Spleen (tissue), 13 donors: Measurements from ENCODE around the gene PAPOLB. TPM values are rescaled to one million over a fixed set of nuclear protein-coding genes. Genes with fewer than 3 reads are reported as not detected.
A peak's percentile ranks its signal among the peaks of the same experiment; 100 is the strongest.

Experiments
- DNase-seq: peaks from one replicate; pipeline ENCODE4 v3.0.0-alpha.2; 2020
- H3K27ac ChIP-seq, 8 donors: fragments of 200-600 bp; sonication (generic) in 7 of 8; 1 replicate in 4 of 8; 2 replicates in 4 of 8; pipeline versions ENCODE4 v1.5.0 to v1.8.0; 2016 to 2021; ENCODE audit warnings: inconsistent platforms in 4 of 8, mild to moderate bottlenecking in 4 of 8, moderate library complexity in 1 of 8
- H3K27me3 ChIP-seq, 7 donors: fragments of 200-600 bp; sonication (generic) in 6 of 7; replicated peaks in 1 of 7; 1 replicate in 4 of 7; 2 replicates in 3 of 7; pipeline versions ENCODE4 v1.5.0 to v1.8.0; 2016 to 2021; ENCODE audit warnings: inconsistent platforms in 3 of 7, mild to moderate bottlenecking in 1 of 7
- H3K36me3 ChIP-seq, 6 donors: fragments of 200-600 bp; sonication (generic) in 5 of 6; 1 replicate in 4 of 6; 2 replicates in 2 of 6; pipeline versions ENCODE4 v1.5.0 to v1.8.0; 2016 to 2021; ENCODE audit warnings: inconsistent platforms in 2 of 6
- H3K4me1 ChIP-seq, 6 donors: fragments of 200-600 bp; sonication (generic) in 5 of 6; 1 replicate in 3 of 6; 2 replicates in 3 of 6; pipeline versions ENCODE4 v1.5.0 to v1.8.0; 2016 to 2021; ENCODE audit warnings: inconsistent platforms in 3 of 6
- H3K4me3 ChIP-seq, 8 donors: fragments of 200-600 bp; sonication (generic) in 7 of 8; 1 replicate in 4 of 8; 2 replicates in 4 of 8; pipeline versions ENCODE4 v1.5.0 to v1.8.0; 2016 to 2021; ENCODE audit warnings: inconsistent platforms in 4 of 8, mild to moderate bottlenecking in 4 of 8, moderate library complexity in 2 of 8
- H3K9me3 ChIP-seq, 8 donors: fragments of 200-600 bp; sonication (generic) in 7 of 8; 1 replicate in 4 of 8; 2 replicates in 4 of 8; pipeline versions ENCODE4 v1.5.0 to v1.8.0; 2016 to 2021; ENCODE audit warnings: inconsistent platforms in 4 of 8
- CTCF ChIP-seq, 11 experiments: fragments of 200-600 bp in 7 of 11; fragments of 450-650 bp in 4 of 11; sonication (generic) in 4 of 11; IDR thresholded peaks in 8 of 11; conservative IDR thresholded peaks in 3 of 11; 1 replicate in 7 of 11; 2 replicates in 4 of 11; pipeline versions ENCODE4 v1.4.0 to v1.8.0; 2016 to 2021; ENCODE audit warnings: antibody characterized with exemption in 11 of 11, inconsistent platforms in 4 of 11, mild to moderate bottlenecking in 1 of 11
- POLR2A ChIP-seq, 3 donors: fragments of 450-650 bp; IDR thresholded peaks; one replicate each; pipeline ENCODE4 v1.5.1; 2017; ENCODE audit warnings: antibody characterized with exemption in 3 of 3, mild to moderate bottlenecking in 1 of 3
- POLR2AphosphoS5 ChIP-seq, 3 donors: sonication (generic); formaldehyde crosslinking; IDR thresholded peaks; one replicate each; pipeline ENCODE4 v1.5.1; 2017; ENCODE audit warnings: antibody characterized with exemption in 3 of 3
- WGBS, 5 donors: extraction: QIAGEN DNeasy Blood & Tissue Kit in 3 of 5; methylation state at CpG; one replicate each; pipeline versions ENCODE4 v1.1.5 to v1.1.7; 2013 to 2018; 5-methylcytosine and 5-hydroxymethylcytosine counted together
- intact Hi-C: fragments of 100-400 bp; cut with DNase I; formaldehyde crosslinking; loops from one replicate; pipeline ENCODE4 v1.15.0; 2023; ENCODE audit warnings: low total_unique reads
- long read RNA-seq, 2 donors: transcript quantifications; one replicate each; lab custom pipeline, GENCODE V29; 2026
- polyA plus RNA-seq, 3 donors: library from polyadenylated mRNA; stranded (reverse); fragments of 200-250 nt; gene quantifications; one replicate each; pipeline ENCODE4 v1.2.1, GENCODE V29; 2013
- total RNA-seq, 7 donors: library from RNA; depleted of rRNA in 3 of 7; stranded (reverse); fragments of >200 nt in 3 of 7; fragmentation: NEBNext Ultra II Directional in 4 of 7; extraction: Animal tissue kit (Norgen Biotek cat#: 25700) in 4 of 7; gene quantifications; one replicate each; pipeline versions ENCODE4 v1.1.0 to v1.2.1, GENCODE V29; 2016 to 2021
- donor health status: healthy with polysubstance abuse.
- donor health status: DM: no; HTN: no; CAD: no; lungs with moderate emphysema.
- donor health status: DM: no; HTN: no; CAD: no.
- donor health status: Bipolar disorder and iron deficiency.
- donor health status: healthy.
- donor health status: DM: no; HTN: no; CAD: no.
- donor health status: DM: yes; HTN: yes; CAD: no.

The PAPOLB gene
- total RNA-seq: under 1 TPM in 3 of 7 donors, not detected in 4; 0.15 to 0.34 (median 0.26) TPM
- not detected for polyA plus RNA-seq
- long read RNA-seq, donor 1: 0 reads
- long read RNA-seq, donor 2: 0 reads

GRCh38 chr7:4861673-4862072, at the start of gene PAPOLB:
TSS of gene PAPOLB (minus strand) at chr7:4862030. CDS start at chr7:4861810, 220 bp downstream.
- Histone ChIP-seq H3K4me3 (peak within 1 kb of the TSS in 6 of 8 donors; percentile 10 to 61 (median 31)), H3K27me3 (peaks cover 0 to 54% (median 13%) of the 10 kb centered on the region in 7 donors), H3K27ac (peak within 1 kb of the TSS in 5 of 8 donors; percentile 3 to 65 (median 47)), H3K4me1 (peaks cover 0 to 6% (median 0%) of the 10 kb centered on the region in 6 donors), H3K9me3 (peaks cover 0 to 14% (median 0%) of the 10 kb centered on the region in 8 donors), H3K36me3 (no peaks in the 10 kb centered on the region)
- DNase-seq: no peak
- TF ChIP-seq POLR2AphosphoS5 (IDR thresholded peaks at IDR 0.05): peak in 1 of 3 donors; percentile 74
- no peak for TF ChIP-seq CTCF (IDR thresholded peaks at IDR 0.05 in 8 of 11, conservative IDR thresholded peaks at IDR 0.05 in 3 of 11)
- no peak for TF ChIP-seq POLR2A (IDR thresholded peaks at IDR 0.05)
- intact Hi-C loops: no loop called here
- WGBS, 5 donors: 19 to 34% (median 23%) methylated on average over 43 to 46 of the region's 46 CpGs

- H3K27ac ChIP-seq: no peak overlapping the region
- peaks cover 0 to 18% (median 0%) of the 10 kb centered on the region in 7 donors for H3K27me3 ChIP-seq
- peaks cover 0 to 9% (median 0%) of the 10 kb centered on the region in 8 donors for H3K9me3 ChIP-seq
- no peak for TF ChIP-seq CTCF (IDR thresholded peaks at IDR 0.05 in 8 of 11, conservative IDR thresholded peaks at IDR 0.05 in 3 of 11)
- TF ChIP-seq POLR2A (IDR thresholded peaks at IDR 0.05): no peak
- TF ChIP-seq POLR2AphosphoS5 (IDR thresholded peaks at IDR 0.05): no peak
- no peaks in the 10 kb centered on the region for H3K36me3 ChIP-seq
- intact Hi-C loops: no loop called here
- no peaks in the 10 kb centered on the region for H3K4me1 ChIP-seq
- 82 to 84% (median 83%) methylated on average over 17 to 20 of the region's 20 CpGs for WGBS, 5 donors
- H3K4me3 ChIP-seq: no peak overlapping the region
- no peak for DNase-seq
Measured at GRCh38 chr7:4911111-4911828, 49.4 kb upstream of the PAPOLB start.

GRCh38 chr7:4906682-4907081, 44.9 kb upstream of the PAPOLB start:
- H3K4me1 ChIP-seq: no peaks in the 10 kb centered on the region
- WGBS, 5 donors: 71 to 94% (median 90%) methylated on average over 1 of the region's 1 CpG
- DNase-seq: no peak
- intact Hi-C loops: no loop called here
- no peak overlapping the region for H3K4me3 ChIP-seq
- H3K27ac ChIP-seq: no peak overlapping the region
- peaks cover 0 to 38% (median 0%) of the 10 kb centered on the region in 7 donors for H3K27me3 ChIP-seq
- H3K9me3 ChIP-seq: peaks cover 0 to 9% (median 0%) of the 10 kb centered on the region in 8 donors
- no peak for TF ChIP-seq POLR2A (IDR thresholded peaks at IDR 0.05)
- TF ChIP-seq CTCF (IDR thresholded peaks at IDR 0.05 in 8 of 11, conservative IDR thresholded peaks at IDR 0.05 in 3 of 11): no peak
- TF ChIP-seq POLR2AphosphoS5 (IDR thresholded peaks at IDR 0.05): no peak
- H3K36me3 ChIP-seq: no peaks in the 10 kb centered on the region

- peaks cover 0 to 40% (median 0%) of the 10 kb centered on the region in 7 donors for H3K27me3 ChIP-seq
- WGBS, 5 donors: 69 to 100% (median 75%) methylated on average over 1 of the region's 1 CpG
- H3K36me3 ChIP-seq: no peaks in the 10 kb centered on the region
- H3K4me1 ChIP-seq: no peaks in the 10 kb centered on the region
- DNase-seq: no peak
- no peak overlapping the region for H3K4me3 ChIP-seq
- intact Hi-C loops: no loop called here
- TF ChIP-seq CTCF (IDR thresholded peaks at IDR 0.05 in 8 of 11, conservative IDR thresholded peaks at IDR 0.05 in 3 of 11) (no peak), POLR2A (IDR thresholded peaks at IDR 0.05) (no peak), POLR2AphosphoS5 (IDR thresholded peaks at IDR 0.05) (no peak)
- peaks cover 0 to 9% (median 0%) of the 10 kb centered on the region in 8 donors for H3K9me3 ChIP-seq
- no peak overlapping the region for H3K27ac ChIP-seq
Measured at GRCh38 chr7:4905171-4905570, 43.3 kb upstream of the PAPOLB start.
